Measurements from ENCODE around the gene SIK3. TPM values are rescaled to one million over a fixed set of nuclear protein-coding genes. Genes with fewer than 3 reads are reported as not detected.

Gene SIK3
- total RNA-seq, 1 experiment from 2014 or later: 17.4 TPM

GRCh38 chr11:116870054-116870453 lies 228.2 kb downstream of the SIK3 start:
- Mint-ChIP-seq H3K27me3 (ENCODE audit: unreplicated experiment) (no peaks in the 10 kb centered on the region), H3K36me3 (ENCODE audit: insufficient read depth, unreplicated experiment) (peaks cover 7% of the 10 kb centered on the region), H3K4me1 (ENCODE audit: low read depth, unreplicated experiment) (no peaks in the 10 kb centered on the region), H3K4me3 (ENCODE audit: low read depth, unreplicated experiment) (no peak overlapping the region), H3K9me3 (ENCODE audit: low read depth, unreplicated experiment) (no peaks in the 10 kb centered on the region), H3K27ac (ENCODE audit: unreplicated experiment) (no peak overlapping the region)
- CTCF ChIA-PET: interaction anchor here (0.7 kb wide), 1 partner anchor 201 kb away, joined by 6 read pairs; no protein-coding TSS in a partner anchor
- TF ChIP-seq CTCF (IDR thresholded peaks at IDR 0.05; ENCODE audit: unreplicated experiment): no peak
- intact Hi-C loops (cut with micrococcal nuclease; ENCODE audit: unreplicated experiment): no loop called here
- BruUV-seq (replicated peaks): no TSS peak
- no peak for DNase-seq

GRCh38 chr11:116869610-116870009 lies 228.6 kb downstream of the SIK3 start:
- BruUV-seq (replicated peaks): no TSS peak
- H3K27me3 Mint-ChIP-seq (ENCODE audit: unreplicated experiment): no peaks in the 10 kb centered on the region
- no peaks in the 10 kb centered on the region for H3K4me1 Mint-ChIP-seq (ENCODE audit: low read depth, unreplicated experiment)
- H3K27ac Mint-ChIP-seq (ENCODE audit: unreplicated experiment): no peak overlapping the region
- intact Hi-C loops (cut with micrococcal nuclease; ENCODE audit: unreplicated experiment): no loop called here
- DNase-seq: no peak
- H3K9me3 Mint-ChIP-seq (ENCODE audit: low read depth, unreplicated experiment): no peaks in the 10 kb centered on the region
- TF ChIP-seq CTCF (IDR thresholded peaks at IDR 0.05; ENCODE audit: unreplicated experiment): no peak
- CTCF ChIA-PET: interaction anchor here (0.7 kb wide), 1 partner anchor 201 kb away, joined by 6 read pairs; no protein-coding TSS in a partner anchor
- no peak overlapping the region for H3K4me3 Mint-ChIP-seq (ENCODE audit: low read depth, unreplicated experiment)
- H3K36me3 Mint-ChIP-seq (ENCODE audit: insufficient read depth, unreplicated experiment): peaks cover 7% of the 10 kb centered on the region

- H3K27ac Mint-ChIP-seq (ENCODE audit: unreplicated experiment): no peak overlapping the region
- H3K27me3 Mint-ChIP-seq (ENCODE audit: unreplicated experiment): no peaks in the 10 kb centered on the region
- no peak overlapping the region for H3K4me3 Mint-ChIP-seq (ENCODE audit: low read depth, unreplicated experiment)
- intact Hi-C loops (cut with micrococcal nuclease; ENCODE audit: unreplicated experiment): no loop called here
- peaks cover 13% of the 10 kb centered on the region for H3K36me3 Mint-ChIP-seq (ENCODE audit: insufficient read depth, unreplicated experiment)
- H3K4me1 Mint-ChIP-seq (ENCODE audit: low read depth, unreplicated experiment): no peaks in the 10 kb centered on the region
- no peaks in the 10 kb centered on the region for H3K9me3 Mint-ChIP-seq (ENCODE audit: low read depth, unreplicated experiment)
- DNase-seq: no peak
- CTCF ChIA-PET: no interaction called here
- no TSS peak for BruUV-seq (replicated peaks)
- TF ChIP-seq CTCF (IDR thresholded peaks at IDR 0.05; ENCODE audit: unreplicated experiment): no peak
Measured at GRCh38 chr11:116868066-116868465, 230.2 kb downstream of the SIK3 start.

GRCh38 chr11:116867619-116868018 lies 230.6 kb downstream of the SIK3 start:
- no TSS peak for BruUV-seq (replicated peaks)
- H3K9me3 Mint-ChIP-seq (ENCODE audit: low read depth, unreplicated experiment): no peaks in the 10 kb centered on the region
- H3K36me3 Mint-ChIP-seq (ENCODE audit: insufficient read depth, unreplicated experiment): peaks cover 13% of the 10 kb centered on the region
- no peak overlapping the region for H3K27ac Mint-ChIP-seq (ENCODE audit: unreplicated experiment)
- TF ChIP-seq CTCF (IDR thresholded peaks at IDR 0.05; ENCODE audit: unreplicated experiment): no peak
- H3K27me3 Mint-ChIP-seq (ENCODE audit: unreplicated experiment): no peaks in the 10 kb centered on the region
- DNase-seq: no peak
- no peak overlapping the region for H3K4me3 Mint-ChIP-seq (ENCODE audit: low read depth, unreplicated experiment)
- intact Hi-C loops (cut with micrococcal nuclease; ENCODE audit: unreplicated experiment): no loop called here
- CTCF ChIA-PET: no interaction called here
- H3K4me1 Mint-ChIP-seq (ENCODE audit: low read depth, unreplicated experiment): no peaks in the 10 kb centered on the region
